SK-N-SH treated with all-trans-retinoic acid at 6 μM for 48 hours (cell line): Measurements from ENCODE around the gene TARS2.

Source experiments
- ATAC-seq: fragments of 200-7000 bp; cut with Tn5 transposase; 3 replicates; pipeline ENCODE4 v1.9.1; 2020; ENCODE audit warnings: mild to moderate bottlenecking, moderate library complexity
- ARNTL ChIP-seq: fragments of 450-650 bp; formaldehyde crosslinking; IDR thresholded peaks from 2 replicates; pipeline ENCODE4 v1.5.0; 2020; ENCODE audit warnings: low read depth, mild to moderate bottlenecking, moderate library complexity, borderline replicate concordance
- BACH2 ChIP-seq: fragments of 250-450 bp; sonication (Bioruptor Pico); IDR thresholded peaks from 2 replicates; pipeline ENCODE4 v1.9.0; 2021; ENCODE audit warnings: mild to moderate bottlenecking, borderline replicate concordance
- CSDC2 ChIP-seq: fragments of 250-450 bp; sonication (Bioruptor Pico); IDR thresholded peaks from 2 replicates; pipeline ENCODE4 v1.5.0; 2020; ENCODE audit warnings: mild to moderate bottlenecking, moderate library complexity
- ESRRG ChIP-seq: fragments of 250-450 bp; sonication (Bioruptor Pico); IDR thresholded peaks from 2 replicates; pipeline ENCODE4 v1.6.1; 2021; ENCODE audit warnings: mild to moderate bottlenecking
- GLIS3 ChIP-seq: fragments of 250-450 bp; sonication (Bioruptor Pico); IDR thresholded peaks from 2 replicates; pipeline ENCODE4 v1.5.0; 2020; ENCODE audit warnings: mild to moderate bottlenecking, moderate library complexity
- ISL1 ChIP-seq: fragments of 250-450 bp; sonication (Bioruptor Pico); IDR thresholded peaks from 2 replicates; pipeline ENCODE4 v2.1.2; 2022; ENCODE audit warnings: mild to moderate bottlenecking, moderate library complexity
- OSR1 ChIP-seq: fragments of 250-450 bp; sonication (Bioruptor Pico); IDR thresholded peaks from 2 replicates; pipeline ENCODE4 v1.8.0; 2022; ENCODE audit warnings: moderate library complexity, mild to moderate bottlenecking, inconsistent platforms
- PATZ1 ChIP-seq: fragments of 250-450 bp; sonication (Bioruptor Pico); IDR thresholded peaks from 2 replicates; pipeline ENCODE4 v1.8.0; 2020; ENCODE audit warnings: mild to moderate bottlenecking, moderate library complexity, borderline replicate concordance
- PPARA ChIP-seq: fragments of 250-450 bp; sonication (Bioruptor Pico); IDR thresholded peaks from 2 replicates; pipeline ENCODE4 v1.5.0; 2020; ENCODE audit warnings: mild to moderate bottlenecking, borderline replicate concordance
- RARB ChIP-seq: fragments of 250-450 bp; sonication (Bioruptor Pico); IDR thresholded peaks from 2 replicates; pipeline ENCODE4 v1.8.0; 2021; ENCODE audit warnings: mild to moderate bottlenecking, moderate library complexity
- SNAI2 ChIP-seq: fragments of 250-450 bp; sonication (Bioruptor Pico); IDR thresholded peaks from 2 replicates; pipeline ENCODE4 v1.5.0; 2020; ENCODE audit warnings: mild to moderate bottlenecking, moderate library complexity
- TCF4 ChIP-seq: fragments of 250-450 bp; sonication (Bioruptor Pico); IDR thresholded peaks from 2 replicates; pipeline ENCODE4 v1.8.0; 2021; ENCODE audit warnings: mild to moderate bottlenecking, moderate library complexity, borderline replicate concordance
- TOX ChIP-seq: fragments of 250-450 bp; sonication (Bioruptor Pico); IDR thresholded peaks from 2 replicates; pipeline ENCODE4 v1.8.0; 2021; ENCODE audit warnings: mild to moderate bottlenecking, moderate library complexity, borderline replicate concordance
- ZC3H10 ChIP-seq: fragments of 250-450 bp; sonication (Bioruptor Pico); IDR thresholded peaks from 2 replicates; pipeline ENCODE4 v1.5.1; 2021; ENCODE audit warnings: mild to moderate bottlenecking, moderate library complexity
- ZFP3 ChIP-seq: fragments of 250-450 bp; sonication (Bioruptor Pico); IDR thresholded peaks from 2 replicates; pipeline ENCODE4 v1.5.0; 2020; ENCODE audit warnings: mild to moderate bottlenecking, moderate library complexity
- ZFP30 ChIP-seq: fragments of 450-650 bp; formaldehyde crosslinking; IDR thresholded peaks from 2 replicates; pipeline ENCODE4 v1.5.0; 2022; ENCODE audit warnings: mild to moderate bottlenecking, moderate library complexity
- ZNF565 ChIP-seq: fragments of 450-650 bp; formaldehyde crosslinking; conservative IDR thresholded peaks from 2 replicates; pipeline ENCODE4 v1.5.0; 2020; ENCODE audit warnings: low read depth, mild to moderate bottlenecking, moderate library complexity
- ZNF70 ChIP-seq: fragments of 450-650 bp; formaldehyde crosslinking; IDR thresholded peaks from 2 replicates; pipeline ENCODE4 v1.5.0; 2020; ENCODE audit warnings: mild to moderate bottlenecking, moderate library complexity
- ZNF8 ChIP-seq: fragments of 450-650 bp; formaldehyde crosslinking; IDR thresholded peaks from 2 replicates; pipeline ENCODE4 v1.5.0; 2020; ENCODE audit warnings: mild to moderate bottlenecking, moderate library complexity
- TF ChIP-seq, protein P1 (sequence below): fragments of 250-450 bp; sonication (Bioruptor Pico); IDR thresholded peaks from 2 replicates; pipeline ENCODE4 v1.5.1; 2021; ENCODE audit warnings: mild to moderate bottlenecking, moderate library complexity
- TF ChIP-seq, protein P2 (sequence below): fragments of 250-450 bp; sonication (Bioruptor Pico); IDR thresholded peaks from 2 replicates; pipeline ENCODE4 v1.5.1; 2020; ENCODE audit warnings: low read depth, mild to moderate bottlenecking, moderate library complexity

Gene TARS2

DNA sequence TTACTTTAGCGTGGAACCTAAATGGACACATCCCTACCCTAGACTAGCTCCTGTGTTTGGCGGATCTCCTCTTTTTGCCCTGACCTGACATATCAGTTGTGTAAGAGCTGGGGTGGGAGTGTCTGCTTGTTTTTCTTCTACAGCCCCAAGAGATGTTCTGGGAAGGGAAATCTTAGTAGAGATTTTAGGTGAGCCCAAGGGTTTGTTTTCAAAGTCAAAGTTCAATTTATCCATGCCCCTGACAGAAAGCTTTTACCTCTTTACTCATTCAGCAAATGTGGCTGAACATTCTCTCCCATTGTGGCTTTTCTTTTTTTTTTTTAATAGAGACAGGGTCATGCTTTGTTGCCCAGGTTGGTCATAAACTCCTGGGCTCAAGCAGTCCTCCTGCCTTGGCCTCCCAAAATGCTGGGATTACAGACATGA is 7.3 kb upstream of the TARS2 start:
- TF ChIP-seq SNAI2 (CRISPR knock-in tag) = no peak
- TF ChIP-seq ZC3H10 (CRISPR knock-in tag) = no peak
- no peak for TF ChIP-seq ZFP3 (CRISPR knock-in tag)
- TF ChIP-seq BACH2 (CRISPR knock-in tag) = no peak
- no peak for ATAC-seq

- TF ChIP-seq TCF4 (CRISPR knock-in tag) = no peak
- no peak for TF ChIP-seq ZFP30
- TF ChIP-seq TOX (CRISPR knock-in tag) = no peak
- TF ChIP-seq SNAI2 (CRISPR knock-in tag) = no peak
- TF ChIP-seq PPARA (CRISPR knock-in tag) = no peak
- ATAC-seq = peak; percentile 10; the same call in 2 of the 3 replicates
These were observed 2.8 kb upstream of the TARS2 start for GRCh38 chr1:150484431-150484830.

DNA sequence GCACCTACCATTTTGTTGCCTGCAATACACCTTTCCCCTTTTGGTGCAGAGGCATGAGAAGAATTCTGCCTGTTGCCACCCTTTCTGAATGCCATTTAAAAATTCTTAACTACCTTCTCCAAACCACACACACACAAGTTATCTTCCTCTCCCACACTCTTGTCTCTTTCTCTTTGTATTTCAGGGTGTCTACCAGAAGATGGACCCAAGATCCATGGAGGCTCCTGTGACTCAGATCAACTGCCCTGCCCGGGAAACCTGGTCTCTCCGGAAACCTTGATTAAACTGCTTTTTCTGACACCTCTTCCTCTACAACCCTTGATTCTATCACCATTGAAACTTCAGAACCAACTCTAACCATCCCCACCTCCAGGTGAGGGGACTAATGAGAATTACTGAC is 2.4 kb upstream of the TARS2 start:
- TF ChIP-seq, protein P1, sequence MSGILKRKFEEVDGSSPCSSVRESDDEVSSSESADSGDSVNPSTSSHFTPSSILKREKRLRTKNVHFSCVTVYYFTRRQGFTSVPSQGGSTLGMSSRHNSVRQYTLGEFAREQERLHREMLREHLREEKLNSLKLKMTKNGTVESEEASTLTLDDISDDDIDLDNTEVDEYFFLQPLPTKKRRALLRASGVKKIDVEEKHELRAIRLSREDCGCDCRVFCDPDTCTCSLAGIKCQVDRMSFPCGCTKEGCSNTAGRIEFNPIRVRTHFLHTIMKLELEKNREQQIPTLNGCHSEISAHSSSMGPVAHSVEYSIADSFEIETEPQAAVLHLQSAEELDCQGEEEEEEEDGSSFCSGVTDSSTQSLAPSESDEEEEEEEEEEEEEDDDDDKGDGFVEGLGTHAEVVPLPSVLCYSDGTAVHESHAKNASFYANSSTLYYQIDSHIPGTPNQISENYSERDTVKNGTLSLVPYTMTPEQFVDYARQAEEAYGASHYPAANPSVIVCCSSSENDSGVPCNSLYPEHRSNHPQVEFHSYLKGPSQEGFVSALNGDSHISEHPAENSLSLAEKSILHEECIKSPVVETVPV = no peak
- TF ChIP-seq RARB (no peak), PPARA (CRISPR knock-in tag) (no peak), ZFP3 (CRISPR knock-in tag) (no peak), PATZ1 (CRISPR knock-in tag) (no peak), ISL1 (CRISPR knock-in tag) (no peak), CSDC2 (CRISPR knock-in tag) (no peak), BACH2 (CRISPR knock-in tag) (no peak), ZNF70 (CRISPR knock-in tag) (no peak), TCF4 (CRISPR knock-in tag) (no peak), ESRRG (CRISPR knock-in tag) (no peak), ZC3H10 (CRISPR knock-in tag) (no peak), TOX (CRISPR knock-in tag) (no peak)
- peak; percentile 20 for ATAC-seq

GRCh38 chr1:150487763-150488115 is 520 bp downstream of the TARS2 start:
- TF ChIP-seq ARNTL (CRISPR knock-in tag) = no peak
- TF ChIP-seq PATZ1 (CRISPR knock-in tag) = no peak
- no peak for TF ChIP-seq OSR1 (CRISPR knock-in tag)
- no peak for TF ChIP-seq BACH2 (CRISPR knock-in tag)
- TF ChIP-seq RARB = no peak
- TF ChIP-seq ZFP3 (CRISPR knock-in tag) = no peak
- TF ChIP-seq, protein P1 = no peak
- TF ChIP-seq ISL1 (CRISPR knock-in tag) = no peak
- no peak for TF ChIP-seq GLIS3
- no peak for TF ChIP-seq TCF4 (CRISPR knock-in tag)
- no peak for TF ChIP-seq ZFP30
- TF ChIP-seq, protein P2, sequence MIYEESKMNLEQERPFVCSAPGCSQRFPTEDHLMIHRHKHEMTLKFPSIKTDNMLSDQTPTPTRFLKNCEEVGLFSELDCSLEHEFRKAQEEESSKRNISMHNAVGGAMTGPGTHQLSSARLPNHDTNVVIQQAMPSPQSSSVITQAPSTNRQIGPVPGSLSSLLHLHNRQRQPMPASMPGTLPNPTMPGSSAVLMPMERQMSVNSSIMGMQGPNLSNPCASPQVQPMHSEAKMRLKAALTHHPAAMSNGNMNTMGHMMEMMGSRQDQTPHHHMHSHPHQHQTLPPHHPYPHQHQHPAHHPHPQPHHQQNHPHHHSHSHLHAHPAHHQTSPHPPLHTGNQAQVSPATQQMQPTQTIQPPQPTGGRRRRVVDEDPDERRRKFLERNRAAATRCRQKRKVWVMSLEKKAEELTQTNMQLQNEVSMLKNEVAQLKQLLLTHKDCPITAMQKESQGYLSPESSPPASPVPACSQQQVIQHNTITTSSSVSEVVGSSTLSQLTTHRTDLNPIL = no peak
- TF ChIP-seq ZC3H10 (CRISPR knock-in tag) = no peak
- no peak for TF ChIP-seq ZNF565 (CRISPR knock-in tag)
- TF ChIP-seq ZNF70 (CRISPR knock-in tag) = no peak
- no peak for TF ChIP-seq ZNF8 (CRISPR knock-in tag)
- no peak for TF ChIP-seq ESRRG (CRISPR knock-in tag)
- TF ChIP-seq TOX (CRISPR knock-in tag) = no peak
- no peak for TF ChIP-seq PPARA (CRISPR knock-in tag)
- ATAC-seq = no peak
